ENCODE measurements around the gene AKTIP. TPM values are rescaled to one million over a fixed set of nuclear protein-coding genes. Genes with fewer than 3 reads are reported as not detected.

AKTIP gene
- total and polyA plus RNA-seq, 2 donors: 14.6 to 24.6 TPM

DNA sequence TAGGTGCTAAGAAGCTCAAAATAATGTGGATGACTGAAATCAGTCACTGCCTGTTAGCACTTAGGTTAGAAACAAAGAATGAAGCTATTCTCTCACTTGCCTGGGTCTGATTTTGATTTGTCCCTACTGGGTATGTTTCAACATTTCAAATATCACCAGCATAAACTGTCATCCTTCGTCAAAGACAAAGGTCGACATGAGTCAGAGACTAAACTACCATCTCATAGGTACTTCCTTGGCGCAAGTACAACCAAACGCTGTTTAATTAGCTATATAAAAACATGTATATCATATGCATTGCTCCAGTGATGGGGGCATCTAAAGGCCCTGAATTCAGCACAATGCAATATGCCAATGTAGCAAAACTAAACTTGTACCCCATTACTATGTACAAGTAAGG is 4.0 kb downstream of the AKTIP start:
- DNase-seq (ENCODE audit: low read depth in 6 of 9, low spot score in 9 of 9): no peak
- Histone ChIP-seq H3K4me1 (ENCODE audit: control insufficient read depth in 2 of 2, insufficient read depth in 2 of 2, low read length in 2 of 2) (peaks cover 7 to 17% of the 10 kb centered on the region in 2 donors), H3K36me3 (ENCODE audit: control insufficient read depth in 2 of 2, insufficient read depth in 2 of 2, low read length in 1 of 2) (peaks cover 33 to 39% of the 10 kb centered on the region in 2 donors), H3K9me3 (ENCODE audit: control insufficient read depth in 2 of 2, insufficient read depth in 1 of 2, low read length in 1 of 2) (no peaks in the 10 kb centered on the region), H3K4me3 (ENCODE audit: low read length in 2 of 2) (no peak overlapping the region), H3K27me3 (ENCODE audit: control insufficient read depth in 2 of 2, insufficient read depth in 1 of 2, low read length in 1 of 2) (peaks cover 2 to 4% of the 10 kb centered on the region in 2 donors), H3K27ac (ENCODE audit: low read depth in 1 of 2, low read length in 1 of 2) (no peak overlapping the region)
- 93% methylated on average over 4 of the region's 4 CpGs for WGBS

DNA sequence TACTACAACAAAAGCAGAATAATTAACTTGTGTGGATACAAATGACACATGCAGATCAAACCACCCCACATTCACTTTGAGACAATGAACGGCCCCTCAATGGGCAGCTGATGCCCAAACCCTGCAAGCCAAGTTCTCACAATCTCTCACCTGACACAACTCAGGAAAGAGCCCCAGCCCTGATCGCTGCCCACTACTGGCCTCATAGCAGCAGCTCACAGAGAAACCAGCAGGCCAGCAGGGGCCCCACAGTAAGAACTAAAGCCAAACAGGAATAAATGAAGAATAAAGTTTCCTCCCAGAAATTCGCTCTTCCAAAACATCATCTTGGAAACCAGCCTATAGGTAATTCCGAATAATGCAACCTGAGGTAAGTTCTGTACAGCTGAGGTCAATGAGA is 7.7 kb downstream of the AKTIP start:
- no peak overlapping the region for H3K4me3 ChIP-seq (ENCODE audit: low read length in 2 of 2)
- H3K27ac ChIP-seq (ENCODE audit: low read depth in 1 of 2, low read length in 1 of 2): no peak overlapping the region
- no peak for DNase-seq (ENCODE audit: low read depth in 6 of 9, low spot score in 9 of 9)
- no peaks in the 10 kb centered on the region for H3K4me1 ChIP-seq (ENCODE audit: control insufficient read depth in 2 of 2, insufficient read depth in 2 of 2, low read length in 2 of 2)
- no peaks in the 10 kb centered on the region for H3K27me3 ChIP-seq (ENCODE audit: control insufficient read depth in 2 of 2, insufficient read depth in 1 of 2, low read length in 1 of 2)
- H3K36me3 ChIP-seq (ENCODE audit: control insufficient read depth in 2 of 2, insufficient read depth in 2 of 2, low read length in 1 of 2): peaks cover 57 to 60% of the 10 kb centered on the region in 2 donors
- no peaks in the 10 kb centered on the region for H3K9me3 ChIP-seq (ENCODE audit: control insufficient read depth in 2 of 2, insufficient read depth in 1 of 2, low read length in 1 of 2)
- 97% methylated on average over 4 of the region's 4 CpGs for WGBS

DNA sequence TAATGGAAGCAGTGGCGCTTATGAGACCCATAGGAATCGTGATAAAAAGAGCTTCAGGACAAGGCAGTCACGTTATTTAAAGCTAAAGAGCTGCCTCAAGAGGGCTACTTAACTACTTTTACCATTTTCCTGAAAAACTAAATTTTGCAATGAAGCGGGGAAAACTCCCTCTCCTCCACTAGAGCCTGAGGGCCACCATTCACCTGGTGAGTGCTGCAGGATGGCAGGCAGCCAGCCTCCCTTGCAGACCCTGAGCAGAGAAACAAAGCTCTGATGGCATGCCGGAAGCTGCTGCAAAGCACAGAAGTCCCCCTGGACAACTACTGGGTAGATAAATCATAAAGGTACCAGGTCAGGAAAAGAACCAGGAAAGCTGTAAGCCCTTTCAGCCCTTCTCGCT is 8.4 kb downstream of the AKTIP start:
- no peaks in the 10 kb centered on the region for H3K4me1 ChIP-seq (ENCODE audit: control insufficient read depth in 2 of 2, insufficient read depth in 2 of 2, low read length in 2 of 2)
- no peak overlapping the region for H3K4me3 ChIP-seq (ENCODE audit: low read length in 2 of 2)
- H3K27ac ChIP-seq (ENCODE audit: low read depth in 1 of 2, low read length in 1 of 2): no peak overlapping the region
- H3K36me3 ChIP-seq (ENCODE audit: control insufficient read depth in 2 of 2, insufficient read depth in 2 of 2, low read length in 1 of 2): peaks cover 62 to 63% of the 10 kb centered on the region in 2 donors
- H3K27me3 ChIP-seq (ENCODE audit: control insufficient read depth in 2 of 2, insufficient read depth in 1 of 2, low read length in 1 of 2): no peaks in the 10 kb centered on the region
- 98% methylated on average over 6 of the region's 6 CpGs for WGBS
- H3K9me3 ChIP-seq (ENCODE audit: control insufficient read depth in 2 of 2, insufficient read depth in 1 of 2, low read length in 1 of 2): no peaks in the 10 kb centered on the region
- no peak for DNase-seq (ENCODE audit: low read depth in 6 of 9, low spot score in 9 of 9)

- Histone ChIP-seq H3K36me3 (ENCODE audit: control insufficient read depth in 2 of 2, insufficient read depth in 2 of 2, low read length in 1 of 2) (peaks cover 59 to 65% of the 10 kb centered on the region in 2 donors), H3K27ac (ENCODE audit: low read depth in 1 of 2, low read length in 1 of 2) (no peak overlapping the region), H3K4me3 (ENCODE audit: low read length in 2 of 2) (no peak overlapping the region), H3K4me1 (ENCODE audit: control insufficient read depth in 2 of 2, insufficient read depth in 2 of 2, low read length in 2 of 2) (no peaks in the 10 kb centered on the region), H3K27me3 (ENCODE audit: control insufficient read depth in 2 of 2, insufficient read depth in 1 of 2, low read length in 1 of 2) (no peaks in the 10 kb centered on the region), H3K9me3 (ENCODE audit: control insufficient read depth in 2 of 2, insufficient read depth in 1 of 2, low read length in 1 of 2) (no peaks in the 10 kb centered on the region)
- no peak for DNase-seq (ENCODE audit: low read depth in 6 of 9, low spot score in 9 of 9)
- 100% methylated on average over 1 of the region's 1 CpG for WGBS
Observed at GRCh38 chr16:53492503-53492902, 10.5 kb downstream of the AKTIP start.

GRCh38 chr16:53489755-53490154 is 13.3 kb downstream of the AKTIP start:
- peaks cover 4 to 5% of the 10 kb centered on the region in 2 donors for H3K9me3 ChIP-seq (ENCODE audit: control insufficient read depth in 2 of 2, insufficient read depth in 1 of 2, low read length in 1 of 2)
- no peaks in the 10 kb centered on the region for H3K4me1 ChIP-seq (ENCODE audit: control insufficient read depth in 2 of 2, insufficient read depth in 2 of 2, low read length in 2 of 2)
- 95% methylated on average over 1 of the region's 1 CpG for WGBS
- H3K4me3 ChIP-seq (ENCODE audit: low read length in 2 of 2): no peak overlapping the region
- no peaks in the 10 kb centered on the region for H3K27me3 ChIP-seq (ENCODE audit: control insufficient read depth in 2 of 2, insufficient read depth in 1 of 2, low read length in 1 of 2)
- no peak for DNase-seq (ENCODE audit: low read depth in 6 of 9, low spot score in 9 of 9)
- H3K27ac ChIP-seq (ENCODE audit: low read depth in 1 of 2, low read length in 1 of 2): no peak overlapping the region
- peaks cover 41 to 57% of the 10 kb centered on the region in 2 donors for H3K36me3 ChIP-seq (ENCODE audit: control insufficient read depth in 2 of 2, insufficient read depth in 2 of 2, low read length in 1 of 2)

- Histone ChIP-seq H3K27me3 (ENCODE audit: control insufficient read depth in 2 of 2, insufficient read depth in 1 of 2, low read length in 1 of 2) (no peaks in the 10 kb centered on the region), H3K4me1 (ENCODE audit: control insufficient read depth in 2 of 2, insufficient read depth in 2 of 2, low read length in 2 of 2) (no peaks in the 10 kb centered on the region), H3K27ac (ENCODE audit: low read depth in 1 of 2, low read length in 1 of 2) (no peak overlapping the region), H3K36me3 (ENCODE audit: control insufficient read depth in 2 of 2, insufficient read depth in 2 of 2, low read length in 1 of 2) (peaks cover 43 to 51% of the 10 kb centered on the region in 2 donors), H3K9me3 (ENCODE audit: control insufficient read depth in 2 of 2, insufficient read depth in 1 of 2, low read length in 1 of 2) (peaks cover 4 to 5% of the 10 kb centered on the region in 2 donors), H3K4me3 (ENCODE audit: low read length in 2 of 2) (no peak overlapping the region)
- DNase-seq (ENCODE audit: low read depth in 6 of 9, low spot score in 9 of 9): no peak
Observed at GRCh38 chr16:53486230-53486629, 16.8 kb downstream of the AKTIP start.

- Histone ChIP-seq H3K27me3 (ENCODE audit: control insufficient read depth in 2 of 2, insufficient read depth in 1 of 2, low read length in 1 of 2) (no peaks in the 10 kb centered on the region), H3K4me3 (ENCODE audit: low read length in 2 of 2) (no peak overlapping the region), H3K4me1 (ENCODE audit: control insufficient read depth in 2 of 2, insufficient read depth in 2 of 2, low read length in 2 of 2) (no peaks in the 10 kb centered on the region), H3K36me3 (ENCODE audit: control insufficient read depth in 2 of 2, insufficient read depth in 2 of 2, low read length in 1 of 2) (peaks cover 44 to 54% of the 10 kb centered on the region in 2 donors), H3K27ac (ENCODE audit: low read depth in 1 of 2, low read length in 1 of 2) (no peak overlapping the region), H3K9me3 (ENCODE audit: control insufficient read depth in 2 of 2, insufficient read depth in 1 of 2, low read length in 1 of 2) (peaks cover 4 to 5% of the 10 kb centered on the region in 2 donors)
- no peak for DNase-seq (ENCODE audit: low read depth in 6 of 9, low spot score in 9 of 9)
- WGBS: 97% methylated on average over 2 of the region's 2 CpGs
Observed at GRCh38 chr16:53484542-53484941, 18.5 kb downstream of the AKTIP start.

GRCh38 chr16:53482123-53482522 is 20.9 kb downstream of the AKTIP start:
- H3K27me3 ChIP-seq (ENCODE audit: control insufficient read depth in 2 of 2, insufficient read depth in 1 of 2, low read length in 1 of 2): no peaks in the 10 kb centered on the region
- H3K27ac ChIP-seq (ENCODE audit: low read depth in 1 of 2, low read length in 1 of 2): no peak overlapping the region
- peaks cover 58 to 59% of the 10 kb centered on the region in 2 donors for H3K36me3 ChIP-seq (ENCODE audit: control insufficient read depth in 2 of 2, insufficient read depth in 2 of 2, low read length in 1 of 2)
- no peak for DNase-seq (ENCODE audit: low read depth in 6 of 9, low spot score in 9 of 9)
- H3K9me3 ChIP-seq (ENCODE audit: control insufficient read depth in 2 of 2, insufficient read depth in 1 of 2, low read length in 1 of 2): peaks cover 4 to 5% of the 10 kb centered on the region in 2 donors
- no peaks in the 10 kb centered on the region for H3K4me1 ChIP-seq (ENCODE audit: control insufficient read depth in 2 of 2, insufficient read depth in 2 of 2, low read length in 2 of 2)
- H3K4me3 ChIP-seq (ENCODE audit: low read length in 2 of 2): no peak overlapping the region
- WGBS: 94% methylated on average over 2 of the region's 2 CpGs

GRCh38 chr16:53480394-53480793 is 22.6 kb downstream of the AKTIP start:
- DNase-seq (ENCODE audit: low read depth in 6 of 9, low spot score in 9 of 9): no peak
- WGBS: 100% methylated on average over 1 of the region's 1 CpG
- H3K4me3 ChIP-seq (ENCODE audit: low read length in 2 of 2): no peak overlapping the region
- H3K36me3 ChIP-seq (ENCODE audit: control insufficient read depth in 2 of 2, insufficient read depth in 2 of 2, low read length in 1 of 2): peaks cover 47 to 54% of the 10 kb centered on the region in 2 donors
- H3K9me3 ChIP-seq (ENCODE audit: control insufficient read depth in 2 of 2, insufficient read depth in 1 of 2, low read length in 1 of 2): peaks cover 0 to 1% of the 10 kb centered on the region in 2 donors
- H3K27me3 ChIP-seq (ENCODE audit: control insufficient read depth in 2 of 2, insufficient read depth in 1 of 2, low read length in 1 of 2): no peaks in the 10 kb centered on the region
- no peaks in the 10 kb centered on the region for H3K4me1 ChIP-seq (ENCODE audit: control insufficient read depth in 2 of 2, insufficient read depth in 2 of 2, low read length in 2 of 2)
- H3K27ac ChIP-seq (ENCODE audit: low read depth in 1 of 2, low read length in 1 of 2): no peak overlapping the region

- H3K27ac ChIP-seq (ENCODE audit: low read depth in 1 of 2, low read length in 1 of 2): no peak overlapping the region
- no peaks in the 10 kb centered on the region for H3K9me3 ChIP-seq (ENCODE audit: control insufficient read depth in 2 of 2, insufficient read depth in 1 of 2, low read length in 1 of 2)
- DNase-seq (ENCODE audit: low read depth in 6 of 9, low spot score in 9 of 9): no peak
- no peaks in the 10 kb centered on the region for H3K27me3 ChIP-seq (ENCODE audit: control insufficient read depth in 2 of 2, insufficient read depth in 1 of 2, low read length in 1 of 2)
- over 99% methylated on average over 5 of the region's 5 CpGs for WGBS
- H3K4me3 ChIP-seq (ENCODE audit: low read length in 2 of 2): no peak overlapping the region
- no peaks in the 10 kb centered on the region for H3K4me1 ChIP-seq (ENCODE audit: control insufficient read depth in 2 of 2, insufficient read depth in 2 of 2, low read length in 2 of 2)
- peaks cover 51 to 53% of the 10 kb centered on the region in 2 donors for H3K36me3 ChIP-seq (ENCODE audit: control insufficient read depth in 2 of 2, insufficient read depth in 2 of 2, low read length in 1 of 2)
Observed at GRCh38 chr16:53478965-53479364, 24.0 kb downstream of the AKTIP start.

Data from thymus (tissue), 11 donors.